Gastroesophageal sphincter (tissue), 3 donors: Measurements from ENCODE around the gene MSRB2.

Source experiments
- CTCF ChIP-seq, 4 experiments: fragments of 200-600 bp in 2 of 4; fragments of 450-650 bp in 2 of 4; sonication (generic) in 1 of 4; IDR thresholded peaks; one replicate each; pipeline ENCODE4 v1.5.1; 2017 to 2019; ENCODE audit warnings: antibody characterized with exemption in 4 of 4, mild to moderate bottlenecking in 2 of 4, moderate library complexity in 2 of 4
- EP300 ChIP-seq: sonication (generic); formaldehyde crosslinking; IDR thresholded peaks from one replicate; pipeline ENCODE4 v1.6.1; 2017; ENCODE audit warnings: antibody characterized with exemption, mild to moderate bottlenecking
- POLR2A ChIP-seq, 2 donors: fragments of 450-650 bp; IDR thresholded peaks; one replicate each; pipeline ENCODE4 v1.6.1; 2017; ENCODE audit warnings: antibody characterized with exemption in 2 of 2, mild to moderate bottlenecking in 2 of 2, moderate library complexity in 1 of 2

- TF ChIP-seq CTCF (IDR thresholded peaks at IDR 0.05) = no peak
- no peak for TF ChIP-seq POLR2A (IDR thresholded peaks at IDR 0.05)
- no peak for TF ChIP-seq EP300
Observed at GRCh38 chr10:23094786-23095403, 484 bp upstream of the MSRB2 start.
